Hepatic stellate cell (primary cell): Measurements from ENCODE around the gene EVI2A.

Source experiments
- DNase-seq: peaks from one replicate; pipeline ENCODE4 v3.0.0; 2011; ENCODE audit warnings: low spot score

Gene EVI2A

DNA sequence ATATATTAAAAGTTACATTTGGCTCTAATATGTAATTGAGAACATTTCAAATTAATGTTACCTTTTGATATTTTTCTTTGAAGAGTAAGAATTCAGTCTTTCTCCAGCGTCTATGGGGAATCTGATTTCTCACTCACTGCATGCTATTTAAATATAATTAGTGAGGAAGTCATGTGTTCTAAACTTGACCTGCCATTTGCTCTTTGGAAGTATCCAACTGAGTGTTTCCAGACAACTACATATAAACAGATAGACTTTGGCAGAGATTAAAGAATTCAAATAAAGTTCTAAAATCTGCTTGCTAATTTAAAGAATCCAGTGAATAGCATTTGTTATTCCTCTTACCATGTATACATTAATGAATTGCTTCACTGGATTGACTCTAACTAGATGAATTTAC is 47.9 kb downstream of the EVI2A start:
- no peak for DNase-seq

DNA sequence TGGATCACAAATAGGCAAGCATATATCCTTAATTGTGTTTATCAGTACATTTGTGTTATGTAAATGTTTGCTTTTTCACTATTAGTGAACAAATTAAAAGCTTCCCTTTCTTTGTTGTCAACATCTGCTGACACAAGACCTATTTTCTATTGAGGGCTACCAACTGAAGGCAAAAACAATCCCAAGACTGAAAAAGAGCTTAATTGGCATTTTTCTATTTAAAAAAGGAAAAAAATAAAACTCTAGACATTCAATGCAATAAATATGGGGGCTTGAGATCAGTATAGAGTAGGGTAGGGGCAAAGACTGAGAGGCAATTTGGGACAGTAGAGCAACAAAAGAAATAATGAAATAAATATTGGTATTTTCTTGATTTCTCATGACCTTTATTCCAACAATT is 48.6 kb downstream of the EVI2A start:
- no peak for DNase-seq

DNA sequence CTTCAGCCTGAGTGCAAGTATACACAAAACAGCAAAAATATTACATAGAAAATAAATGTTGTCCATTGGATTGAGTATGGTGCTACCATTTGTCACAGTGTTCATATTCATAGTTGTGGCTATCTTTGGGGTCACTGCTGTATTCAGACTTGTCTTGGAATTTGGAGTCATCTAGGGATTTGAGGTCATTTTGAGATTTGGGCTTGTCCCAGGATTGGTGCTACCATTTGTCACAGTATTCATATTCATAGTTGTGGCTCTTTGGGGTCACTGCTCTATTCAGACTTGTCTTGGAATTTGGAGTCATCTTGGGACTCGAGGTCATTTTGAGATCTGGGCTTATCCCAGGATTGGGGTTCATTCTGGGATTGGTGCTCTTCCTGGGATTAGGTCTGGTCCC is 49.2 kb downstream of the EVI2A start:
- DNase-seq, result no peak

DNA sequence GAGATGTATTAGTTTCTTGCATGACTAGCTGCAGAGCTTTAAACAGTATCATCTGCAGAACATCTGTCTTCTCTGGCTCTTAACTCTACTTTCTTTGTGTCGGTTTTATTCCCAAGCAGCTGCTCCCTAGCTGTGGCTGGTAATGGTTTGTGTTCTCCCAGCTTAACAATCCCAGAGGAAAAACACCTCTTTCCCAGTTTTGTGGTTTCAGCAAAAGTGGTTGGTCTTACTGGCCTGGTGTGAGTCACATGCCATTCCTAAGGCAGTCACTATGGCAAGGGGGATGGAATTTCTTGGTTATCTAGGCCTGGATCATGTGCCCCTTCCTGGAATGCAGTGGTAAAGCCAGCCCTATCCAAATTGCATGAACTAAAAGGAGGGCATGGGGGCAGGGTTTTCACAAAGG is 51.8 kb downstream of the EVI2A start:
- DNase-seq, result peak; percentile 80

DNA sequence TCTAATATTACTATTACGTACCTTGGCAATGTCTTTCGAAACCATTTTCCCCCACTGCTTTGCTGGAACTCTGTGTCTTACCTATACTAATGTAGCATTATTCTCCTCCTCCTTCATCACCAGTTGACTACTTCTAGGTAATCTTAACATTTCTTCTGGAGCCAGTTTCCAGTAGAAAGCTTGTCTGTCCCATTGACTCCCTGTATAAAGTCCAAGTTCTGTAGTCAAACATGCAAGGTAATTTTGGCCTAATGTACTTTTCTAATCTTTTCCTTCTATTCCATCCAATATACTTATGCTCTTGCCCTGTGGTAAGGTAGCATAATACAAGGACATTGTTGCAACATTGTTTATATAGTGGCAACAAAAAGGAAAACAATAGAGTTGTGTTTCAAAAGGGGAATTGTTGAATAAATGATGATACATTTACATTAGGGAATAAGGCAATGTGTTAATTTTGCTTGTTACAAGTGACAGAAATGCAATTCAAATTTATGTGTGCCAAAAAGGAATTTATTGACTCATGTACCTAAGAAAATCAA is 52.3 kb downstream of the EVI2A start:
- DNase-seq, result no peak
